Hepatocyte (in vitro differentiated cells): ENCODE results near the gene ADAMTS5.

Experiments used
- EZH2 ChIP-seq: fragments of 200-600 bp; sonication (generic); IDR thresholded peaks from 2 replicates; pipeline ENCODE4 v1.6.1; 2016; ENCODE audit warnings: antibody characterized with exemption, mild to moderate bottlenecking, borderline replicate concordance
- EZH2phosphoT487 ChIP-seq: fragments of 200-600 bp; sonication (generic); IDR thresholded peaks from one replicate; pipeline ENCODE4 v1.6.1; 2018; ENCODE audit warnings: antibody characterized with exemption, mild to moderate bottlenecking, low read depth, moderate library complexity; ENCODE audit not compliant: unreplicated experiment, severe bottlenecking
- TF ChIP-seq, protein P1 (sequence below): fragments of 200-600 bp; sonication (generic); IDR thresholded peaks from 2 replicates; pipeline ENCODE4 v1.5.1; 2016; ENCODE audit warnings: antibody characterized with exemption, mild to moderate bottlenecking; ENCODE audit not compliant: poor library complexity

DNA sequence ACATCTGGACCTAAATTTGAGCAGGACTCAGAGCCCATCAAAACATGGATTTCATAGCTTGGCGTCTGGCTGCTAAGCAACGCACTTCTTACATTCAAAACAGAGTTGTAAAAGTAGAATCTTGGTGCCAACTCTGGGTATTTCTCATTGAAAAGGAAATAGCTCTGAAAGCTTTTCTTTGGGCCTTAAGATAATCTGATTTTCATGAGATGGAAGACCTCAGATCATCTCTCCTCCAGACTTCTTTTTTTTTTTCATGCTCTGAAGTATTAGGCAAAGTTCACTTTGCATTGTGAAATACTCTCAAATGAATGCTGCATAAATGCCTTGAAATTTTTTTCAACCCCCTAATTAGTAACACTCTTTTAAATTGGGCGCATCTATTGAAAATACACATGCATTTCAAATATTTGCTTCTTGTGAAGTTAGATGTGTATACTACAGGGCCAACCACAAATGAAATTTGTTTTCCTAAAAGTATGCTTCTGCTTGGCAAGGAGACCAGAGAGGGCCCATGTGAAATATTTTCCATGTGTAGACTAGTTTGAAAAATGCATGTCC, 4.2 kb downstream of the ADAMTS5 start:
- TF ChIP-seq, protein P1, sequence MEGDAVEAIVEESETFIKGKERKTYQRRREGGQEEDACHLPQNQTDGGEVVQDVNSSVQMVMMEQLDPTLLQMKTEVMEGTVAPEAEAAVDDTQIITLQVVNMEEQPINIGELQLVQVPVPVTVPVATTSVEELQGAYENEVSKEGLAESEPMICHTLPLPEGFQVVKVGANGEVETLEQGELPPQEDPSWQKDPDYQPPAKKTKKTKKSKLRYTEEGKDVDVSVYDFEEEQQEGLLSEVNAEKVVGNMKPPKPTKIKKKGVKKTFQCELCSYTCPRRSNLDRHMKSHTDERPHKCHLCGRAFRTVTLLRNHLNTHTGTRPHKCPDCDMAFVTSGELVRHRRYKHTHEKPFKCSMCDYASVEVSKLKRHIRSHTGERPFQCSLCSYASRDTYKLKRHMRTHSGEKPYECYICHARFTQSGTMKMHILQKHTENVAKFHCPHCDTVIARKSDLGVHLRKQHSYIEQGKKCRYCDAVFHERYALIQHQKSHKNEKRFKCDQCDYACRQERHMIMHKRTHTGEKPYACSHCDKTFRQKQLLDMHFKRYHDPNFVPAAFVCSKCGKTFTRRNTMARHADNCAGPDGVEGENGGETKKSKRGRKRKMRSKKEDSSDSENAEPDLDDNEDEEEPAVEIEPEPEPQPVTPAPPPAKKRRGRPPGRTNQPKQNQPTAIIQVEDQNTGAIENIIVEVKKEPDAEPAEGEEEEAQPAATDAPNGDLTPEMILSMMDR, result no peak
- no peak for TF ChIP-seq EZH2
- TF ChIP-seq EZH2phosphoT487, result no peak
